Adipose tissue (tissue), 3 donors: Measurements from ENCODE around the gene SPATA32. TPM values are rescaled to one million over a fixed set of nuclear protein-coding genes. Genes with fewer than 3 reads are reported as not detected.
A peak's percentile ranks its signal among the peaks of the same experiment; 100 is the strongest.

Source experiments
- H3K27ac ChIP-seq: one replicate; pipeline ENCODE4 v1.5.1; 2013; ENCODE audit warnings: low read depth, low read length
- WGBS, 3 donors: extraction: QIAGEN DNeasy Blood & Tissue Kit; methylation state at CpG; one replicate each; pipeline ENCODE4 v1.1.7; 2013; 5-methylcytosine and 5-hydroxymethylcytosine counted together
- polyA plus RNA-seq, 3 donors: library from polyadenylated mRNA; stranded (reverse); fragments of 200-250 nt; gene quantifications; one replicate each; pipeline ENCODE4 v1.2.3, GENCODE V29; 2013
- donor health status: healthy with polysubstance abuse.
- donor health status: Bipolar disorder and iron deficiency.
- donor health status: healthy.

The SPATA32 gene
- polyA plus RNA-seq, 3 donors: 0.05 to 0.07 TPM; not detected in 1

- WGBS, 3 donors: 41 to 71% (median 49%) methylated on average over 11 of the region's 11 CpGs
- peak overlapping the region; percentile 60 for H3K27ac ChIP-seq
These were observed 35.8 kb downstream of the SPATA32 start for GRCh38 chr17:45225964-45226530.

GRCh38 chr17:45225051-45225700 lies 36.7 kb downstream of the SPATA32 start:
- peak overlapping the region; percentile 10 for H3K27ac ChIP-seq
- WGBS, 3 donors: 61 to 82% (median 63%) methylated on average over 7 of the region's 7 CpGs

GRCh38 chr17:45224671-45225050 lies 37.2 kb downstream of the SPATA32 start:
- WGBS, 3 donors: 66 to 88% (median 71%) methylated on average over 9 of the region's 9 CpGs
- H3K27ac ChIP-seq: peak overlapping the region; percentile 10

- no peak overlapping the region for H3K27ac ChIP-seq
- WGBS, 3 donors: 59 to 88% (median 60%) methylated on average over 12 of the region's 12 CpGs
These were observed 38.1 kb downstream of the SPATA32 start for GRCh38 chr17:45223539-45224528.

- H3K27ac ChIP-seq: no peak overlapping the region
- WGBS, 3 donors: 45 to 76% (median 46%) methylated on average over 8 of the region's 8 CpGs
These were observed 38.8 kb downstream of the SPATA32 start for GRCh38 chr17:45222996-45223538.

GRCh38 chr17:45222289-45222995 lies 39.5 kb downstream of the SPATA32 start:
- peak overlapping the region; percentile 28 for H3K27ac ChIP-seq
- WGBS, 3 donors: 16 to 39% (median 17%) methylated on average over 21 to 32 of the region's 33 CpGs

- 0 to 3% (median 1%) methylated on average over 20 to 38 of the region's 38 CpGs for WGBS, 3 donors
- peak overlapping the region; percentile 28 for H3K27ac ChIP-seq
These were observed 39.9 kb downstream of the SPATA32 start for GRCh38 chr17:45222014-45222288.

- 4 to 6% (median 5%) methylated on average over 57 to 90 of the region's 98 CpGs for WGBS, 3 donors
- H3K27ac ChIP-seq: peak within 1 kb of the TSS; percentile 28
These were observed 40.5 kb downstream of the SPATA32 start, which contains the start of gene FMNL1 for GRCh38 chr17:45221081-45222013. FMNL1 (plus strand) TSS chr17:45221885; CDS start chr17:45222125, 240 bp downstream.

DNA sequence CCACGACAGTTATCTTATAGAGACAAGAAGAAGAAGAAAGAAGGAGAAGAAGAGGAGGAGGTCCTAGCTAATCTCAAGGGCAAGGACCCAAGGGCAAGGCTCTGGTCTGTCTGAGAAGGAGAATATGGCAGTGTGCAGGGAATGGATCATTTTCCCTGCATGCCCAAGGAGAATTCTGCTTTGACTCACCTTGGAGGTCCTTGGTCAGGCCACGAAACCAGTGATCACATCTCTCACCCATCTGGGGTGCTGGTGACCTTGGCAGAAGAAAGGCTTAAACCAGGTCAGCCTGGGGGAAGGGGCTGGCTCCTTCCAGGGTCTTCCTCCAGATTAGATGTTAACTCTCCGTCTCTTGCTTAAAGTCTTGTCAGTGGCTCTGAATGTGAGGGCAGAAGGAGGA lies 41.8 kb downstream of the SPATA32 start:
- WGBS, 3 donors: 73 to 90% (median 86%) methylated on average over 3 of the region's 3 CpGs
- no peak overlapping the region for H3K27ac ChIP-seq

DNA sequence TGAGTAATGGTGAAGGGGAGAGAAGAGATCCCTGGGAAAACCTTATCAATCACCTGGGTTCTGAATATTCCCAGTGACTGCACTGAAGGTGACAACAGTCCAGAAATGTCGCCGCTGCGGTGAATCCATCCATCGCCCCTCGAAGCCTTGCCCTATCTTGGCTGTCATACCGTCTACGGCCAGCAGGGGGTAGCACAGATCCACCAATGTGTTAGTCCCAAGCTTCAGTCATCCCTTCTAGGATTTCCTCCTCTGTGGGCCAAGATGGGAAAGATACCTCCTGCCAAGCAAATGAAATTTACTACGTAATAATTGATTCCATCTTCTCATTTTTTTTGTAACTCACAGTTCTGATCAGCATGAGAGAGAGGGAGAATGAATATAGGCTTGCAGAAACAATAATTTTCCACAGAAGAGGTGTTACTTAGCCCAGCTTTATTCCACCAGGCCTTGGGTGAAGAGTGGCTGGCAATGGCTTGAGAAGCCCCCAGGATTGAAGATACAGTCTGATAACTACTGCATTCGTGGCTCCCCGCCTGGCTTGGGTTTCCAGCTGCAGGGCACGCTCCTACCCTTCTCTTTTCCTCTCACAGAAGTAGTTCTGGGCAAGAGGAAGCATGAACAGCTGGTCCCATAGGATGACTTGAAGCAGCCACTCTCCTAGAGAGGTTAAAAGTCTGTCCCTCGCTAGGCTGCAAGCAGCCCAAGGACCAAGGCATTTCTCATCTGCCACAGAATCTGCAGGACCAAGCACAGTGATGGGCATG lies 42.8 kb downstream of the SPATA32 start:
- 10 to 15% (median 13%) methylated on average over 12 of the region's 12 CpGs for WGBS, 3 donors
- no peak overlapping the region for H3K27ac ChIP-seq

Other genes with a start within 250 kb of the SPATA32 start
- 10 to 100 TPM in 2 of 3 donors, 1 to 10 TPM in 1; 8.8 to 21.5 (median 19.7) TPM for gene DCAKD, start 210.5 kb downstream of the SPATA32 start, polyA plus RNA-seq
- 10 to 100 TPM; 22.1 to 46.5 (median 41.2) TPM for gene NMT1, start 200.8 kb downstream of the SPATA32 start, polyA plus RNA-seq
- gene PLCD3, start 129.6 kb downstream of the SPATA32 start, polyA plus RNA-seq: 10 to 100 TPM in 2 of 3 donors, 1 to 10 TPM in 1; 6.9 to 49.7 (median 42.4) TPM
- gene ACBD4, start 126.4 kb downstream of the SPATA32 start, polyA plus RNA-seq: 10 to 100 TPM; 11.2 to 17.4 (median 15.6) TPM
- gene HEXIM1, start 113.6 kb downstream of the SPATA32 start, polyA plus RNA-seq: 10 to 100 TPM in 2 of 3 donors, 1 to 10 TPM in 1; 5.4 to 24.9 (median 13.4) TPM
- 1 to 10 TPM; 5.4 to 8.0 (median 7.8) TPM for gene HEXIM2, start 100.2 kb downstream of the SPATA32 start, polyA plus RNA-seq
- gene FMNL1, start 40.2 kb downstream of the SPATA32 start, polyA plus RNA-seq: 10 to 100 TPM in 2 of 3 donors, 1 to 10 TPM in 1; 3.1 to 35.5 (median 27.5) TPM
- gene MAP3K14, start 54.9 kb upstream of the SPATA32 start, polyA plus RNA-seq: 1 to 10 TPM; 5.9 to 9.7 (median 8.3) TPM
- 10 to 100 TPM in 2 of 3 donors, 1 to 10 TPM in 1; 6.7 to 33.4 (median 25.4) TPM for gene ARHGAP27, start 170.8 kb upstream of the SPATA32 start, polyA plus RNA-seq
- 10 to 100 TPM in 2 of 3 donors, 1 to 10 TPM in 1; 8.2 to 18.7 (median 15.3) TPM for gene PLEKHM1, start 228.6 kb upstream of the SPATA32 start, polyA plus RNA-seq